GM21390 (cell line): ENCODE data around the gene METTL9.
"Not testable (repeated sequence)": the region's sequence is repeated elsewhere in the genome, so short reads cannot be mapped to it uniquely, and the experiment has no call there.

Experiments
- ATAC-seq: cut with Tn5 transposase; IDR thresholded peaks from one replicate; pipeline ENCODE4 v1.9.1; 2021; ENCODE audit not compliant: unreplicated experiment

The METTL9 gene

GRCh38 chr16:21631951-21632575 is 32.7 kb downstream of the METTL9 start:
- ATAC-seq, result not testable (repeated sequence)

- no peak for ATAC-seq
Measured at GRCh38 chr16:21634216-21634615, 34.8 kb downstream of the METTL9 start.

GRCh38 chr16:21635694-21636093 is 36.3 kb downstream of the METTL9 start:
- ATAC-seq, result not testable (repeated sequence)

- ATAC-seq, result no peak
Measured at GRCh38 chr16:21637032-21637968, 37.9 kb downstream of the METTL9 start.

GRCh38 chr16:21638573-21638975 is 39.2 kb downstream of the METTL9 start:
- ATAC-seq, result no peak

GRCh38 chr16:21639493-21639892 is 40.1 kb downstream of the METTL9 start:
- ATAC-seq, result no peak

GRCh38 chr16:21641916-21642315 is 42.5 kb downstream of the METTL9 start:
- no peak for ATAC-seq

- no peak for ATAC-seq
Measured at GRCh38 chr16:21642861-21643260, 43.5 kb downstream of the METTL9 start.

- no peak for ATAC-seq
Measured at GRCh38 chr16:21643785-21644184, 44.4 kb downstream of the METTL9 start.

GRCh38 chr16:21644674-21645073 is 45.3 kb downstream of the METTL9 start:
- no peak for ATAC-seq

GRCh38 chr16:21645261-21645721 is 45.9 kb downstream of the METTL9 start:
- ATAC-seq, result peak; percentile 42

GRCh38 chr16:21646091-21646490 is 46.7 kb downstream of the METTL9 start:
- no peak for ATAC-seq

GRCh38 chr16:21646721-21647561 is 47.6 kb downstream of the METTL9 start:
- peak; percentile 85 for ATAC-seq

GRCh38 chr16:21647562-21648164 is 48.3 kb downstream of the METTL9 start:
- no peak for ATAC-seq

- ATAC-seq, result not testable (repeated sequence)
Measured at GRCh38 chr16:21649826-21650406, 50.5 kb downstream of the METTL9 start.

- ATAC-seq, result no peak
Measured at GRCh38 chr16:21650521-21650920, 51.1 kb downstream of the METTL9 start.

GRCh38 chr16:21651515-21651914 is 52.1 kb downstream of the METTL9 start:
- no peak for ATAC-seq

- no peak for ATAC-seq
Measured at GRCh38 chr16:21652453-21652852, 53.1 kb downstream of the METTL9 start, which contains the start of gene IGSF6. TSS of gene IGSF6 (minus strand) at chr16:21652608. CDS start at chr16:21652598, 10 bp downstream.

GRCh38 chr16:21653571-21653970 is 54.2 kb downstream of the METTL9 start:
- no peak for ATAC-seq

- ATAC-seq, result no peak
Measured at GRCh38 chr16:21654466-21654865, 55.1 kb downstream of the METTL9 start.
